Stimulated activated naive CD4-positive, alpha-beta T cell treated with Interleukin-2 at 50 U/mL for 16 hours (primary cell): ENCODE data around the gene KRTAP5-11.
"Not testable (repeated sequence)": the region's sequence is repeated elsewhere in the genome, so short reads cannot be mapped to it uniquely, and the experiment has no call there.

Source experiments
- DNase-seq: peaks from one replicate; lab custom pipeline; 2025; lab: John Stamatoyannopoulos, UW

The KRTAP5-11 gene

GRCh38 chr11:71555508-71555907 is 27.2 kb downstream of the KRTAP5-11 start:
- no peak for DNase-seq

DNA sequence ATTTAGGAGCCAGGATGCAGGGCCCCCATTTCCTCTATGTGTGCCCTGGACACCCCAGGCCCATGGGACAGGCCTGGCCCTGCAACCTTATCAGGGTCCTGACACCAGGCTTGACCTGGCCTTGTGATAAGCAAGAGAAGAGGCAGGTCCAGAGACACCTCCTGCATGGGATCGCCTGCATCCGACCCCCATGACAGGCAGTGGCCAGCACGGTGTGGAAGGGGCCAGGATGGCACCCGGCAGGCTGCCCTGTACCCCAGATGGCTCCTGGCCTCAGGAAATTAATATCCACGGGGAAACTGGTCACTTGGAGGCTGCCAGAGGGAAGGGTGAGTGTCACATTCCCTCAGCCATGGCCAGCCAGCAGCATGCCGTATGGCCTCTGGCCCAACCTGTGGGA is 27.7 kb downstream of the KRTAP5-11 start:
- no peak for DNase-seq

- no peak for DNase-seq
Measured at GRCh38 chr11:71551711-71552110, 31.0 kb downstream of the KRTAP5-11 start.

DNA sequence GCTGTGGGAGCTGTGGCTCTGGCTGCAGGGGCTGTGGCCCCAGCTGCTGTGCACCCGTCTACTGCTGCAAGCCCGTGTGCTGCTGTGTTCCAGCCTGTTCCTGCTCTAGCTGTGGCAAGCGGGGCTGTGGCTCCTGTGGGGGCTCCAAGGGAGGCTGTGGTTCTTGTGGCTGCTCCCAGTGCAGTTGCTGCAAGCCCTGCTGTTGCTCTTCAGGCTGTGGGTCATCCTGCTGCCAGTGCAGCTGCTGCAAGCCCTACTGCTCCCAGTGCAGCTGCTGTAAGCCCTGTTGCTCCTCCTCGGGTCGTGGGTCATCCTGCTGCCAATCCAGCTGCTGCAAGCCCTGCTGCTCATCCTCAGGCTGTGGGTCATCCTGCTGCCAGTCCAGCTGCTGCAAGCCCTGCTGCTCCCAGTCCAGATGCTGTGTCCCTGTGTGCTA is 33.9 kb downstream of the KRTAP5-11 start:
- DNase-seq, result no peak

DNA sequence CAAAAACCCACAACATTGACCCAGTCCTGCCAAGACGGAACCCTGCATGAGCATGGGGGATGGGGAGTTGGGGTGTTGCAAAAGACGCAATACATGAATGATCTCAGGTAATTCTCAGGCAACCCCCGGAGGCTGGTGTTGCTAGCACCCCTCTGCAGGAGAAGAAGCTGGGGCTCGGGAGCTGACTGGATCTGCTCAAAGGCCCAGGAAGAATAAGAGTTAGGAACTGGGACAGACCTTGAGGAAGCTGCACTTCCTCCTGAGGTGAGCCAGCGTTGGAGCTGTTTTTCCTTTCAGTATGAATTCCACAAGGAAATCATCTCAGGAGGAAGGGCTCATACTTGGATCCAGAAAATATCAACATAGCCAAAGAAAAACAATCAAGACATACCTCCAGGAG is 34.6 kb downstream of the KRTAP5-11 start, which contains the start of gene KRTAP5-9:
KRTAP5-9 (plus strand) TSS at position 301 of the 400 bp plus-strand sequence. CDS start 238 bp downstream, outside the sequence.
- no peak for DNase-seq

DNA sequence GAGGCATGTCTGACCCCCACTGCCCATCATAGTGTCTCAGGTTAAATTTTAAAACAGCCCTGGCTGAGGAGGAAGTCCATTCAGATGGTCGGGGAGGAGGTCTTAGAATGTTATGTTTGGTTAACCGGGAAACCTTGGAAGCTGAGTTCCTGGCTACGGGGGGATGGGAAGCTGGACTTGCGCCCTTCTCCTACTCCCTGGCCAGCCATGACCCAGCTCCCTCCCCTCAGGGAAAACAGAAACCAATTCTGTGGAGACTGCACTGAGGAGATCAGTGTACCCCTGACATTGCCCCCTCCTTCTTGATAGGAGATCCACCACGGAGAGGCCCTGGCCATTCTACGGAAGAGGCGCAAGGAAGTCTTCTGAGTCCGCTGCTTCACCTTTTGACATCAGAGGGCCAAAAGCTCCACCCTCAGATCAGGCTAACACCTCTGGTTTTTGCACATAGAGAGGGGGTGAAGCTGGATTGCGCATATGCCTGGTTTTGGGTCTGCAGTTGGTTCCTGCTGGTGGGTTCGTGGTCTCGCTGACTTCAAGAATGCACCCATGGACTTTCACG is 37.2 kb downstream of the KRTAP5-11 start:
- DNase-seq, result no peak

GRCh38 chr11:71544525-71545214 is 38.0 kb downstream of the KRTAP5-11 start:
- DNase-seq, result no peak

GRCh38 chr11:71543866-71544265 is 38.8 kb downstream of the KRTAP5-11 start:
- DNase-seq, result no peak

DNA sequence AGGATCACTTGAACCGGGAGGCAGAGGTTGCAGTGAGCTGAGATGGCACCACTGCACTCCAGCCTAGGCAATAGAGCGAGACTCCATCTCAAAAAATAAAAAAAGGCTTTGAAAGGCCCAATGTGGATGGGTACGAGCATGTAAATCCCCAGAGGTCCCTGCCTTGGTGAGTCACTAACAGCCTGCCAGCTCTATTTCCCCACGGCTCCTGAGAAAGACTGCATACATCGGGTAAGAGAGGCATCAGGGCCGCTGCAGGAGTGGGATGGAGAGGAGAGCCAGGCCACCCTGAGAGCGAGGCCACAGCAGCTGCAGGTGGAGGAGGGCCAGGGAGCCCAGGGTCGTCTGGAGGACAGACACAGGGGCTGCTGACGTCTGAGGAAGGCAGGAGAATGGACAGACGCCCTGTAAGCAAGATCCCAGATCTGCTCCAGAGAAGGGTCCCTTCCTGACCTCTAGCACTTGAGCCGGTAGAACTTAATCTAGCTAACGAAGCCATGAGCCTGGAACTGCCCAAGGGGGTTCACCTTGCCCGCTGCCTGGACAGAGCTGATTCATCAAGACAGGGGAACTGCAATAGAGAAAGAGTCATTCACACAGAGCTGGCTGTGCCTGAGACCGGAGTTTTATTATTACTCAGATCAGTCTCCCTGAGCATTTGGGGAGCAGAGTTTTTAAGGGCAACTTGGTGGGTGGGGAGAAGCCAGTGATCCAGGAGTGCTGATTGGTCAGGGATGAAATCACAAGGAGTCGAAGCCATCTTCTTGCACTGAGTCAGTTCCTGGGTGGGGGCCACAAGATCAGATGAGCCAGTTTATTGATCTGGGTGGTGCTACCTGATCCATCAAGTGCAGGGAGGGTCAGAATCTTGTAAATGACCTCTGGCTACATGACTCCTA is 39.5 kb downstream of the KRTAP5-11 start:
- DNase-seq, result no peak

GRCh38 chr11:71542382-71542781 is 40.3 kb downstream of the KRTAP5-11 start:
- DNase-seq, result no peak

- not testable (repeated sequence) for DNase-seq
Measured at GRCh38 chr11:71540521-71541304, 42.0 kb downstream of the KRTAP5-11 start.

GRCh38 chr11:71539971-71540370 is 42.7 kb downstream of the KRTAP5-11 start:
- not testable (repeated sequence) for DNase-seq

DNA sequence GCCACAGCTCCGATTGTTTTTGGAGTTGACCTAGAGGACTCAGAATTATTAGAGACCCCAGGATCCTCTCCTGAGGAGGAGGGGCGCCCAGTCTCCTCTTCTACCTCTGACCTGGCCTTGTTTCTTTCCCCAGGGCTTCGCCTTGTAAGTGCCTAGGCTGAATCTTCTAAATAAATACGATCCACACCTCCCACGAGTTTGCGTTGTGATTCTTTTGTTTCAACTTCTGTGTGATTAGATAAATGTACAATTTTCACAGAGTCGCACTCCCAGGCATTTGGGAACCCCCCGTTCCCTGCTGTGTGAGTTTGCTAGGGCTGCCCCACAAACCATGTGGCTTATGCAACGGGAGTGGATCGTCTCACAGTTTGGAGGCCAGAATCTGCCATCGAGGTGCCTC is 43.7 kb downstream of the KRTAP5-11 start:
- no peak for DNase-seq

DNA sequence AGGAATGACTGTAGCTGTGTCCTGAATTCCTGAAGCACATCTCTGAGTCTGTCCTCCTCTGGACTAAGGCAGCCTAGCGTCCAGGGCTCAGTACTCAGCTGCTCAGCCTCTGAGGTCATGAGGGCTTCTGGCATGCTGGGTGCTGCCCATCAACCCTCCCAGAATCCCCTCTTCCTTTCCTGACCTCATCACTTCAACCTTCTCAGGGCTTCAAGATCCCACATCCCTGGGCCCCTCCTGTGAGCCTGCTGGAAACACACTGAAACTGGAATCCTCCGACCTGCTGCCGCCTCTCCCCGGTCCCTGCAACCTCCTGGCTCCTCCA is 44.0 kb downstream of the KRTAP5-11 start:
- no peak for DNase-seq

DNA sequence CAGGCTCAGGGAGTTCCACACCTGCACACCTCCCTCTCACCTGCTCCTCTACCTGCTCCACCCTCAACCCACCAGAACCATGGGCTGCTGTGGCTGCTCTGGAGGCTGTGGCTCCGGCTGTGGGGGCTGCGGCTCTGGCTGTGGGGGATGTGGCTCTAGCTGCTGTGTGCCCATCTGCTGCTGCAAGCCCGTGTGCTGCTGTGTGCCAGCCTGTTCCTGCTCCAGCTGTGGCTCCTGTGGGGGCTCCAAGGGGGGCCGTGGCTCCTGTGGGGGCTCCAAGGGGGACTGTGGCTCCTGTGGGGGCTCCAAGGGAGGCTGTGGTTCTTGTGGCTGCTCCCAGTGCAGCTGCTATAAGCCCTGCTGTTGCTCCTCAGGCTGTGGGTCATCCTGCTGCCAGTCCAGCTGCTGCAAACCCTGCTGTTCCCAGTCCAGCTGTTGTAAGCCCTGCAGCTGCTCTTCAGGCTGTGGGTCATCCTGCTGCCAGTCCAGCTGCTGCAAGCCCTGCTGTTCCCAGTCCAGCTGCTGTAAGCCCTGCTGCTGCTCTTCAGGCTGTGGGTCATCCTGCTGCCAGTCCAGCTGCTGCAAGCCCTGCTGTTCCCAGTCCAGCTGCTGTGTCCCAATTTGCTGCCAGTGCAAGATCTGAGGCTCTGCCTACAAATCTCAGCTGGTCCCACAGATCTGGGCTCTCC is 44.6 kb downstream of the KRTAP5-11 start, which contains the start of gene KRTAP5-8:
KRTAP5-8 (plus strand) TSS at position 49 of the 689 bp plus-strand sequence; CDS start at position 80, 31 bp downstream.
- DNase-seq, result not testable (repeated sequence)

DNA sequence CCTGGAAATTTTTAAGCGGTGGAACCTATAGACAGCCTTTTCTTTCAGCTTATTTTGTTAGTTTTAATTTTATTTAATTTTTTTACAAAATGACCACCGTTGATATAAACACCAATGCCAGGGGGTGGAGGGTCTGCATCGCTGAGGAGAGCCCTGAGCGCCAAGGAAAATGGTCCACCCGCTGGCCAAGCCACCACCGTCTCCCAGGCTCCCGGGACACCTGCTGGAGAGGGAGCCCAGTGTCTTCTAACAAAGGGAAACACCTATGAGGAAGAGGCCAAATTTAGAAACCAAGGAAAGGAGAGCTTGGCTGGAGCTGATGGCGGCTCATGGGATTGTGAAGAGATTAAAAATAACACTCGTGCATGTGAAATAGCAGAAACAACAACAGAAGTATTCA is 45.1 kb downstream of the KRTAP5-11 start:
- DNase-seq, result no peak

DNA sequence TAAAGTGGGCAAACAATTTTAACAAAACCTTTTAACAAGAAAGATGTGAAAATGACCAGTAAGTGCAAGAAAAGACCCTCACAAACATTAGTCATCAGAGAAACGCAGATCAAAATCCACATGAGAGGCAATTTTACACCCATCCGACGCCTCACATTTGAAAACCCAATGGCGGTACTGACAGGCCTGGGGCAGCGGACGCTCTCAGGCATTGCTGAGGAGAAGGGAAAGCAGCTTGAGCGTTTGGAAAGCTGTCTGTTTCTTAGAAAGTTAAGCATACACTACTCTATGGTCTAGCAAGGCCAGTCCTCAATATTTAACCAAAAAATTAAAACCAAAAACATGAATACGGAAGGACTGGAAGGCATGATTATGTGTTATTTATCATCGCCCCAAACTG is 46.9 kb downstream of the KRTAP5-11 start:
- no peak for DNase-seq

GRCh38 chr11:71534711-71535608 is 47.7 kb downstream of the KRTAP5-11 start:
- not testable (repeated sequence) for DNase-seq

GRCh38 chr11:71532036-71532610 is 50.6 kb downstream of the KRTAP5-11 start:
- no peak for DNase-seq
